GM12872 (cell line): ENCODE data around the gene PNLIPRP1.

Experiments used
- CTCF ChIP-seq: IDR thresholded peaks from 3 replicates; pipeline ENCODE4 v1.5.1; 2011; ENCODE audit warnings: low read depth, mild to moderate bottlenecking, low read length, moderate library complexity; ENCODE audit not compliant: insufficient read depth

The PNLIPRP1 gene

GRCh38 chr10:116590590-116591444, at the start of gene PNLIPRP1:
PNLIPRP1 (plus strand) TSS chr10:116590959; CDS start chr10:116591130, 171 bp downstream.
- TF ChIP-seq CTCF = no peak

GRCh38 chr10:116542007-116542677, 48.6 kb upstream of the PNLIPRP1 start:
- TF ChIP-seq CTCF = no peak

- no peak for TF ChIP-seq CTCF
Measured at GRCh38 chr10:116545122-116545521, 45.6 kb upstream of the PNLIPRP1 start.

- TF ChIP-seq CTCF = no peak
Measured at GRCh38 chr10:116545756-116546155, 45.0 kb upstream of the PNLIPRP1 start, which contains the start of gene PNLIP. PNLIP (plus strand) TSS chr10:116545931; CDS start chr10:116546093, 162 bp downstream.

GRCh38 chr10:116548301-116548700, 42.5 kb upstream of the PNLIPRP1 start:
- TF ChIP-seq CTCF = no peak

GRCh38 chr10:116553378-116553980, 37.3 kb upstream of the PNLIPRP1 start:
- TF ChIP-seq CTCF = no peak

- TF ChIP-seq CTCF = no peak
Measured at GRCh38 chr10:116554628-116555027, 36.1 kb upstream of the PNLIPRP1 start.
